GM12864 (cell line): ENCODE measurements around the gene ZCCHC9.

Source experiments
- DNase-seq: peaks from one replicate; pipeline ENCODE4 v3.0.0-alpha.2; 2011; ENCODE audit warnings: low read depth
- H3K4me3 ChIP-seq: 2 replicates; pipeline ENCODE4 v1.5.1; 2011; ENCODE audit warnings: mild to moderate bottlenecking, low read depth, low read length, control low read depth
- TF ChIP-seq, protein P1 (sequence below): IDR thresholded peaks from 2 replicates; pipeline ENCODE4 v1.5.1; 2011; ENCODE audit warnings: low read depth, mild to moderate bottlenecking, moderate library complexity, low read length, control low read depth, inconsistent platforms; ENCODE audit errors: missing control alignments

The ZCCHC9 gene

DNA sequence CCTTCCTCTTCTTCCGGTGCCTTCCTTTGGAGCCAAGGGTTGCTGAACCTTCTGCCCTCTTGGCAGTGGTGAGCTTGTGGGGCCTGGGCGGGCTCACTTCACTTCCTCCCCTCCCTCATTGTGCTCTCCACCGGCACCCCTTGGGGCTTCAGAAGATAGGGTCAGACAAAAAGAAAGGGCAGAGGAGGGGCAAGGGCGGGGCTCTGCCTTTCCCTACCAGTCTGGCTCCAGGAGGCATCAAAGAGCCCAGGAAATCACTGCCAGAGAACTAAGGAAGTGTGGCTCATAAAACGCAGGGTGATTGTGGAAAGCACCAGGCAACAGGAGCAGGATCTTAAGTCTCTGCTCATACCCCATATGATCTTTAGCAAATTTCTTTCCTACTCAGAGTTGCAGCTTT, 57.7 kb downstream of the ZCCHC9 start:
- DNase-seq = no peak
- H3K4me3 ChIP-seq = no peak overlapping the region
- TF ChIP-seq, protein P1, sequence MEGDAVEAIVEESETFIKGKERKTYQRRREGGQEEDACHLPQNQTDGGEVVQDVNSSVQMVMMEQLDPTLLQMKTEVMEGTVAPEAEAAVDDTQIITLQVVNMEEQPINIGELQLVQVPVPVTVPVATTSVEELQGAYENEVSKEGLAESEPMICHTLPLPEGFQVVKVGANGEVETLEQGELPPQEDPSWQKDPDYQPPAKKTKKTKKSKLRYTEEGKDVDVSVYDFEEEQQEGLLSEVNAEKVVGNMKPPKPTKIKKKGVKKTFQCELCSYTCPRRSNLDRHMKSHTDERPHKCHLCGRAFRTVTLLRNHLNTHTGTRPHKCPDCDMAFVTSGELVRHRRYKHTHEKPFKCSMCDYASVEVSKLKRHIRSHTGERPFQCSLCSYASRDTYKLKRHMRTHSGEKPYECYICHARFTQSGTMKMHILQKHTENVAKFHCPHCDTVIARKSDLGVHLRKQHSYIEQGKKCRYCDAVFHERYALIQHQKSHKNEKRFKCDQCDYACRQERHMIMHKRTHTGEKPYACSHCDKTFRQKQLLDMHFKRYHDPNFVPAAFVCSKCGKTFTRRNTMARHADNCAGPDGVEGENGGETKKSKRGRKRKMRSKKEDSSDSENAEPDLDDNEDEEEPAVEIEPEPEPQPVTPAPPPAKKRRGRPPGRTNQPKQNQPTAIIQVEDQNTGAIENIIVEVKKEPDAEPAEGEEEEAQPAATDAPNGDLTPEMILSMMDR = no peak

DNA sequence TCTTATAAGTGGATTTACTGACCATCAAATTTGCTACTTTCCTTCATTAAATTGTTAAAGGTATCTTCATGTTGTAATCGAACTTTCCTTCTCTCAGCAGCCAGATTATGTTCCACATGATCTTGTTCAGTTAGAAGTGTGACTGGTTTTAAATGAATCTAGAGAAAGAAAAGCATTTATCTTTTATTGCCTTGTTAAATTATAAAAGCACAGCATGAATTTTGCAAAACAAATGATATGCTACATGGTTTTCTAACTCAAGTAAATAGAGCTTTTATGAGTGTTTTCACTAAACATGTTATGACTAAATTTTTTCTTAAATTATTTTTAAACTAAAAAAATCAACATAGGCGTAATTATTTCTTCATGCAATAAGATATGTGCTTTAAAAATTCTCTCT, 58.5 kb downstream of the ZCCHC9 start:
- no peak overlapping the region for H3K4me3 ChIP-seq
- TF ChIP-seq, protein P1 = no peak
- DNase-seq = no peak

DNA sequence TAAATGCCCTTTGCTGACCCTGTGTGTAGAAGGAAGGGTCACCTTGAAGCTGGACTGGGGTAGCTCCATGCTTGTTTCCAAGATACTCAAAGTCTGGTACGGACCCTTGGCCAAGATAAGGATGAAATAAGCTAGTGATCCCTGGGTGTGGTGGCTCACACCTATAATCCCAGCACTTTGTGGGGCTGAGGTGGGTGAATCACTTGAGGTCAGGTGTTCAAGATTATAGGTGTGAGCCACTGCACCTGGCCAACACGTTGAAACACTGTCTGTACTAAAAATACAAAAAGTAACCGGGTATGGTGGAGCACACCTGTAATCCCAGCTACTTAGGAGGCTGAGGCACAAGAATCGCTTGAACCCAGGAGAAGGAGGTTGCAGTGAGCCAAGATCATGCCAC, 59.3 kb downstream of the ZCCHC9 start:
- no peak for DNase-seq
- no peak overlapping the region for H3K4me3 ChIP-seq
- TF ChIP-seq, protein P1 = no peak

DNA sequence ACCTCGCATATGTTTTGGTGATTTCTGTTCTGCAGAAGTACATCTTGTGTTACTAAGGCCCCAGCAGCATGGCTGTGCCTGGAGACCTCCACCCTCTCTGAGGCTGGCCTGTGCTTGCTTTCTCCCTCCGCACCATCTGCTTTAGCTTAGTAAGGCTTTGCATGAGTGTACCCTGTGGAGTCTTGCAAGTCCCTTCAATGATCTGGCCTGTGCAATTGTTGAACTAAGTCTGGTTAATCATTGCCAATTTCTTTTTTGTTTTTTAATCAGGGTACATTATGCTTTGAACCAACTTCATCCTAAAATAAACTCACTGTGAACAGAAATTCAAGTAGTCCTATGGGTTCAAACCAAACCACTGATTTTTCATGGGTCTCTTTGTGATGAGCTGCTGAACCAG, 60.2 kb downstream of the ZCCHC9 start:
- DNase-seq = no peak
- TF ChIP-seq, protein P1 = no peak
- no peak overlapping the region for H3K4me3 ChIP-seq
